Measurements from ENCODE around the gene REEP1. TPM values are rescaled to one million over a fixed set of nuclear protein-coding genes. Genes with fewer than 3 reads are reported as not detected.

REEP1 gene
- total and polyA plus RNA-seq, 2 experiments from 2014 or later: 21.5 to 26.5 TPM

DNA sequence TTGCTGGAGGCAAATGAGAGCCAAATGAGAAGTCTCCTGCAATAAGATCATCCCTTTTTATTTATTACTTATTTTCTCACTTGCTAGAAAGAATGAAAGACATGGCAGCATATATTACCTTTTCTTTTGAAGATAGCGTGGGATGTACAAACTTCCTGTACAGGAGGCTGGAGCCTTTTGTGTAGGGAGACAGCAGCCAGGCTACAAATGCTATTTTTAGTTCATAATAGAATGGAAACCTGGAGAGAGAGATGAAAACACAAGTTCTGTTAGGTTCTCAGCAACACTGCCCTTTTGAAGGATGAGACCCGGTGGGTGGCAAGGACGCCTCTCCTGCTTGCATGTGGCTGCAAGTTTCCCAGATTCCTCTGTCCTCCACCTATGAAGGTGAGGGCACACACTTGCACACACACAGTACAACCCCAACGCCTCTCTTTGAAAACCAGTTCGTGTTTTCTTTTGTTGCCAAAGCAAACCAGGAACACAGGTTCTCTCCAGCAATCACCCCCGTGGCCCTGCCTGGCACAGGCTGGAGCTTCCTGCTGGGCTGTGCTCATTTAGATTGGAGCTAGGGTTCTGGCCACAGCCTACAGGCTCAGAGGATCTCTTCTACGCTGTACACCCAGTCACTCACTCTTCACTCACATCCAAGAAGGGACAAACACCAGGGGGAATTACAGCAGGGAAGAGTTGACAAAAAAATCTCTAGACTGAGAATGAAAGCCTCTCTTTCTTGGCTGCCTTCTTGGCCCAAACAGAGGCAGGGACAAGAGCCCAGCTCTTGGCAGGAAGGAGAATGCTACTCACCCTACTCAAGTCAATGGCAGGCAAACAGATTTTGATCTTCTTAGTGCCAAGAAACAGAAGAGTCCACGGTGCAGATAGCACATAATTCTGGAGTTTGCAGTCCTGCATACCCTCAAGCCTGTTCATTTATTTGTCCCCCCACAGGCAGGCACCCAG lies 82.6 kb downstream of the REEP1 start:
- no peak for DNase-seq (ENCODE audit: low spot score)
- no peaks in the 10 kb centered on the region for H3K79me2 ChIP-seq
- WGBS (ENCODE audit: low lambda C conversion rate, missing lambda C conversion rate): 72% methylated on average over 8 of the region's 8 CpGs

GRCh38 chr2:86253424-86253823 lies 84.0 kb downstream of the REEP1 start:
- Histone ChIP-seq H3K4me2 (no peak overlapping the region), H3K9me3 (ENCODE audit: low read depth) (no peaks in the 10 kb centered on the region), H2AFZ (no peak overlapping the region), H3K4me1 (ENCODE audit: insufficient read depth) (no peaks in the 10 kb centered on the region), H3K4me3 (no peak overlapping the region), H3K9me2 (replicated peaks; ENCODE audit: insufficient read depth) (no peaks in the 10 kb centered on the region), H3K79me2 (no peaks in the 10 kb centered on the region), H3K36me3 (replicated peaks; ENCODE audit: insufficient read depth, low read depth) (no peaks in the 10 kb centered on the region), H4K20me1 (ENCODE audit: insufficient read depth, poor library complexity, severe bottlenecking) (no peaks in the 10 kb centered on the region), H3K27me3 (no peaks in the 10 kb centered on the region), H3K27ac (no peak overlapping the region)
- no peak for TF ChIP-seq CTCF (IDR thresholded peaks at IDR 0.05; ENCODE audit: poor library complexity)
- no peak for TF ChIP-seq EZH2phosphoT487 (IDR thresholded peaks at IDR 0.05; ENCODE audit: low read depth, severe bottlenecking, unreplicated experiment)
- no peak for TF ChIP-seq EZH2 (IDR thresholded peaks at IDR 0.05; ENCODE audit: borderline replicate concordance)
- 95% methylated on average over 6 of the region's 6 CpGs for WGBS (ENCODE audit: low lambda C conversion rate, missing lambda C conversion rate)
- DNase-seq (ENCODE audit: low spot score): no peak

More for the DNA sequence above, 82.6 kb downstream of the REEP1 start:
- Histone ChIP-seq H3K9me3 (ENCODE audit: low read depth) (no peaks in the 10 kb centered on the region), H3K4me2 (no peak overlapping the region), H3K9me2 (replicated peaks; ENCODE audit: insufficient read depth) (no peaks in the 10 kb centered on the region), H3K36me3 (replicated peaks; ENCODE audit: insufficient read depth, low read depth) (no peaks in the 10 kb centered on the region), H4K20me1 (ENCODE audit: insufficient read depth, poor library complexity, severe bottlenecking) (no peaks in the 10 kb centered on the region), H3K27me3 (no peaks in the 10 kb centered on the region), H3K27ac (no peak overlapping the region), H3K4me1 (ENCODE audit: insufficient read depth) (no peaks in the 10 kb centered on the region), H3K4me3 (no peak overlapping the region), H2AFZ (no peak overlapping the region)
- TF ChIP-seq EZH2phosphoT487 (IDR thresholded peaks at IDR 0.05; ENCODE audit: low read depth, severe bottlenecking, unreplicated experiment) (no peak), CTCF (IDR thresholded peaks at IDR 0.05; ENCODE audit: poor library complexity) (no peak), EZH2 (IDR thresholded peaks at IDR 0.05; ENCODE audit: borderline replicate concordance) (no peak)

- 82% methylated on average over 10 of the region's 10 CpGs for WGBS (ENCODE audit: low lambda C conversion rate, missing lambda C conversion rate)
- no peak overlapping the region for H3K4me2 ChIP-seq
These were observed 85.6 kb downstream of the REEP1 start for GRCh38 chr2:86251840-86252266.

More at GRCh38 chr2:86251840-86252266, 85.6 kb downstream of the REEP1 start:
- H3K27ac ChIP-seq: no peak overlapping the region
- no peak overlapping the region for H2AFZ ChIP-seq
- TF ChIP-seq CTCF (IDR thresholded peaks at IDR 0.05; ENCODE audit: poor library complexity) (no peak), EZH2phosphoT487 (IDR thresholded peaks at IDR 0.05; ENCODE audit: low read depth, severe bottlenecking, unreplicated experiment) (no peak), EZH2 (IDR thresholded peaks at IDR 0.05; ENCODE audit: borderline replicate concordance) (no peak)
- DNase-seq (ENCODE audit: low spot score): no peak
- no peaks in the 10 kb centered on the region for H3K9me2 ChIP-seq (replicated peaks; ENCODE audit: insufficient read depth)
- H3K36me3 ChIP-seq (replicated peaks; ENCODE audit: insufficient read depth, low read depth): no peaks in the 10 kb centered on the region
- no peaks in the 10 kb centered on the region for H3K27me3 ChIP-seq
- no peaks in the 10 kb centered on the region for H4K20me1 ChIP-seq (ENCODE audit: insufficient read depth, poor library complexity, severe bottlenecking)
- no peaks in the 10 kb centered on the region for H3K79me2 ChIP-seq
- H3K4me3 ChIP-seq: no peak overlapping the region
- no peaks in the 10 kb centered on the region for H3K4me1 ChIP-seq (ENCODE audit: insufficient read depth)
- no peaks in the 10 kb centered on the region for H3K9me3 ChIP-seq (ENCODE audit: low read depth)

All from hepatocyte (in vitro differentiated cells).